Calu3 (cell line): ENCODE data around the gene NOXO1. TPM values are rescaled to one million over a fixed set of nuclear protein-coding genes. Genes with fewer than 3 reads are reported as not detected.

ENCODE experiments used
- BruUV-seq: library from RNA; stranded (reverse); fragments of 400-500 nt; replicated peaks from 2 replicates; lab custom pipeline; 2021; lab: Mats Ljungman, UMichigan
- CTCF ChIA-PET: fragments of 300-600 bp; sonication (Branson Sonifier 250); formaldehyde crosslinking; loops from one replicate; lab custom pipeline; 2022; ENCODE audit warnings: antibody characterized with exemption; lab: Charles Lee
- DNase-seq: peaks from one replicate; pipeline ENCODE4 v3.0.0; 2022
- H3K27ac Mint-ChIP-seq: one replicate; pipeline ENCODE4 v1.8.0; 2022; ENCODE audit warnings: mixed read lengths; ENCODE audit not compliant: unreplicated experiment
- H3K27me3 Mint-ChIP-seq: one replicate; pipeline ENCODE4 v1.8.0; 2022; ENCODE audit warnings: mixed read lengths; ENCODE audit not compliant: unreplicated experiment
- H3K36me3 Mint-ChIP-seq: one replicate; pipeline ENCODE4 v1.8.0; 2022; ENCODE audit warnings: mild to moderate bottlenecking, moderate library complexity, mixed read lengths; ENCODE audit not compliant: insufficient read depth, unreplicated experiment
- H3K4me1 Mint-ChIP-seq: one replicate; pipeline ENCODE4 v1.8.0; 2022; ENCODE audit warnings: mild to moderate bottlenecking, low read depth, mixed read lengths; ENCODE audit not compliant: unreplicated experiment
- H3K4me3 Mint-ChIP-seq: one replicate; pipeline ENCODE4 v1.8.0; 2022; ENCODE audit warnings: mild to moderate bottlenecking, low read depth, moderate library complexity, mixed read lengths; ENCODE audit not compliant: unreplicated experiment
- H3K9me3 Mint-ChIP-seq: one replicate; pipeline ENCODE4 v1.8.0; 2022; ENCODE audit warnings: low read depth, mixed read lengths; ENCODE audit not compliant: unreplicated experiment
- CTCF ChIP-seq: fragments of 200-600 bp; IDR thresholded peaks from one replicate; pipeline ENCODE4 v1.8.0; 2022; ENCODE audit warnings: antibody characterized with exemption; ENCODE audit not compliant: unreplicated experiment
- intact Hi-C: fragments of 100-400 bp; cut with micrococcal nuclease; formaldehyde crosslinking; loops from one replicate; pipeline ENCODE4 v1.10.0; 2022; ENCODE audit not compliant: unreplicated experiment
- total RNA-seq: library from RNA; stranded (reverse); gene quantifications from 2 replicates; pipeline ENCODE4 v1.2.3, GENCODE V29; 2022

NOXO1 gene
- total RNA-seq, 1 experiment from 2014 or later: 11.8 TPM

GRCh38 chr16:1991135-1991551 is 9.9 kb upstream of the NOXO1 start:
- peaks cover 17% of the 10 kb centered on the region for H3K4me1 Mint-ChIP-seq
- intact Hi-C loops: no loop called here
- BruUV-seq: no TSS peak
- TF ChIP-seq CTCF: no peak
- H3K27ac Mint-ChIP-seq: no peak overlapping the region
- peak overlapping the region; percentile 54 for H3K4me3 Mint-ChIP-seq
- no peaks in the 10 kb centered on the region for H3K9me3 Mint-ChIP-seq
- no peak for DNase-seq
- H3K36me3 Mint-ChIP-seq: peaks cover 51% of the 10 kb centered on the region
- CTCF ChIA-PET: no interaction called here
- H3K27me3 Mint-ChIP-seq: no peaks in the 10 kb centered on the region

- Mint-ChIP-seq H3K9me3 (no peaks in the 10 kb centered on the region), H3K36me3 (peaks cover 47% of the 10 kb centered on the region), H3K4me3 (peak overlapping the region; percentile 54), H3K27me3 (no peaks in the 10 kb centered on the region), H3K4me1 (peaks cover 11% of the 10 kb centered on the region), H3K27ac (no peak overlapping the region)
- TSS peak; percentile 14 for BruUV-seq
- CTCF ChIA-PET: no interaction called here
- TF ChIP-seq CTCF: no peak
- intact Hi-C loops: no loop called here
- peak; percentile 61 for DNase-seq
These were observed 9.3 kb upstream of the NOXO1 start for GRCh38 chr16:1990351-1991134.

- Mint-ChIP-seq H3K27ac (no peak overlapping the region), H3K36me3 (peaks cover 48% of the 10 kb centered on the region), H3K9me3 (no peaks in the 10 kb centered on the region), H3K27me3 (no peaks in the 10 kb centered on the region), H3K4me3 (peak overlapping the region; percentile 54), H3K4me1 (peaks cover 8% of the 10 kb centered on the region)
- TF ChIP-seq CTCF: no peak
- CTCF ChIA-PET: no interaction called here
- BruUV-seq: no TSS peak
- no peak for DNase-seq
- intact Hi-C loops: no loop called here
These were observed 8.8 kb upstream of the NOXO1 start for GRCh38 chr16:1990101-1990350.

GRCh38 chr16:1989209-1990100 is 8.2 kb upstream of the NOXO1 start, which contains the start of gene SYNGR3:
Gene SYNGR3, plus strand, starts transcription at chr16:1989970. Its CDS starts 133 bp downstream, at chr16:1990103.
- intact Hi-C loops: no loop called here
- no peak for DNase-seq
- Mint-ChIP-seq H3K36me3 (peaks cover 54% of the 10 kb centered on the region), H3K4me3 (peak within 1 kb of the TSS; percentile 54), H3K4me1 (peaks cover 8% of the 10 kb centered on the region), H3K9me3 (no peaks in the 10 kb centered on the region), H3K27me3 (no peaks in the 10 kb centered on the region), H3K27ac (peak within 1 kb of the TSS; percentile 13)
- TF ChIP-seq CTCF: no peak
- CTCF ChIA-PET: no interaction called here
- no TSS peak for BruUV-seq
